Kidney (tissue), 14 donors: ENCODE results near the gene DCUN1D3. TPM values are rescaled to one million over a fixed set of nuclear protein-coding genes. Genes with fewer than 3 reads are reported as not detected.
"Not testable (repeated sequence)": the region's sequence is repeated elsewhere in the genome, so short reads cannot be mapped to it uniquely, and the experiment has no call there.

Source experiments
- DNase-seq, 5 donors: peaks; one replicate each; pipeline ENCODE4 v3.0.0-alpha.2; 2013 to 2020
- FAIRE-seq: peaks from 2 replicates; lab custom pipeline; 2012; peaks lifted over from hg19 to GRCh38; lab: Jason Lieb, UNC
- H3K27ac ChIP-seq, 2 donors: one replicate each; pipeline ENCODE4 v1.7.0; 2013; ENCODE audit warnings: low read depth in 2 of 2, low read length in 2 of 2, inconsistent platforms in 1 of 2
- H3K27me3 ChIP-seq: one replicate; pipeline ENCODE4 v1.7.1; 2013; ENCODE audit warnings: low read length, inconsistent platforms; ENCODE audit not compliant: control insufficient read depth, insufficient read depth
- H3K36me3 ChIP-seq, 3 donors: one replicate each; pipeline versions ENCODE4 v1.7.0 to v1.7.1; 2013; ENCODE audit warnings: low read length in 3 of 3, control low read depth in 1 of 3, inconsistent platforms in 1 of 3; ENCODE audit not compliant: insufficient read depth in 3 of 3, control insufficient read depth in 2 of 3
- H3K4me1 ChIP-seq, 3 donors: one replicate each; pipeline versions ENCODE4 v1.7.0 to v1.7.1; 2013; ENCODE audit warnings: low read length in 3 of 3, inconsistent platforms in 1 of 3, low read depth in 1 of 3; ENCODE audit not compliant: control insufficient read depth in 2 of 3, insufficient read depth in 2 of 3
- H3K4me3 ChIP-seq, 3 donors: one replicate each; pipeline versions ENCODE4 v1.7.0 to v1.8.1; 2013; ENCODE audit warnings: low read length in 3 of 3, control low read depth in 1 of 3, inconsistent platforms in 1 of 3
- H3K9ac ChIP-seq, 3 donors: one replicate each; pipeline versions ENCODE4 v1.7.0 to v1.7.1; 2013; ENCODE audit warnings: low read length in 3 of 3, control low read depth in 1 of 3, inconsistent platforms in 1 of 3
- H3K9me3 ChIP-seq, 3 donors: one replicate each; pipeline versions ENCODE4 v1.7.0 to v1.7.1; 2013; ENCODE audit warnings: low read length in 3 of 3, control low read depth in 1 of 3, inconsistent platforms in 1 of 3; ENCODE audit not compliant: control insufficient read depth in 2 of 3, insufficient read depth in 1 of 3
- intact Hi-C: fragments of 100-400 bp; cut with DNase I; formaldehyde crosslinking; loops from one replicate; pipeline ENCODE4 v1.11.1; 2022
- polyA plus RNA-seq: library from polyadenylated mRNA; stranded (reverse); fragments of 350-450 nt; fragmentation: Illumina TruSeq; extraction: RNeasy Lipid Tissue Mini Kit (QIAGEN cat#74804); gene quantifications from one replicate; pipeline ENCODE4 v1.2.3, GENCODE V29; 2014; ENCODE audit warnings: low read depth, low replicate concordance; ENCODE audit not compliant: insufficient read depth
- total RNA-seq: library from RNA; stranded (reverse); fragmentation: NEBNext Ultra II Directional; extraction: Animal tissue kit (Norgen Biotek cat#: 25700); gene quantifications from one replicate; pipeline ENCODE4 v1.2.1, GENCODE V29; 2021
- TF ChIP-seq, protein P1 (sequence below): IDR thresholded peaks from 3 replicates; pipeline ENCODE4 v1.5.1; 2012; ENCODE audit warnings: mild to moderate bottlenecking, moderate library complexity, borderline replicate concordance; ENCODE audit not compliant: insufficient read depth; ENCODE audit errors: extremely low read depth
- donor health status: control.
- donor health status: control.
- donor health status: control.
- donor health status: control.
- donor health status: control.
- donor health status: DM: yes; HTN: yes; CAD: no.
- donor health status: Normal renal cell carcinoma (clear cell type).

Gene DCUN1D3
- total and polyA plus RNA-seq, 2 donors from 2014 or later: 3.5 to 16.3 TPM

DNA sequence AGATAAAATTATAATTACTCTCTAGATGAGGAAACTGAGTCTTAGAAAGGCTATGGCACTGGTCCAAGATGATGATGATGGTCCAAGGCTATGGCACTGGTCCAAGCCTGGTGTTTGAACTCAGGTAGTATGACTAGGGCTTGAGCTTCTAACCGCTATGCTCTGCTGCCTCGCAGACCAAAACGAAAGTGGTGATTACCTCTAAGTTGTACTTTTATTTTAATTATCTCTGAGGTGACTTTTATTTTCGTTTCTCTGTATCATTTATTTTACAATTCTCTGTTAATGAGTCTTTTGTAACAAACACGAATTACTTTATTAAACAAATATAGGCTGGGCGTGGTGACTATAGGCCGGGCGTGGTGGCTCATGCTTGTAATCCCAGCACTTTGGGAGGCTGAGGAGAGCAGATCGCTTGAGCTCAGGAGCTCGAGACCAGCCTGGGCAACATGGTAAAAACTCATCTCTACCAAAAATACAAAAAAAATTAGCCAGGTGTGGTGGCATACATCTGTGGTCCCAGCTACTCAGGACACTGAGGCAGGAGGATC lies 88.2 kb downstream of the DCUN1D3 start:
- Histone ChIP-seq H3K4me3 (no peak overlapping the region), H3K27me3 (no peaks in the 10 kb centered on the region), H3K36me3 (no peaks in the 10 kb centered on the region), H3K4me1 (no peaks in the 10 kb centered on the region), H3K9ac (no peak overlapping the region), H3K9me3 (no peaks in the 10 kb centered on the region), H3K27ac (no peak overlapping the region)
- FAIRE-seq: no peak
- intact Hi-C loops: no loop called here
- DNase-seq: no peak
- TF ChIP-seq, protein P1, sequence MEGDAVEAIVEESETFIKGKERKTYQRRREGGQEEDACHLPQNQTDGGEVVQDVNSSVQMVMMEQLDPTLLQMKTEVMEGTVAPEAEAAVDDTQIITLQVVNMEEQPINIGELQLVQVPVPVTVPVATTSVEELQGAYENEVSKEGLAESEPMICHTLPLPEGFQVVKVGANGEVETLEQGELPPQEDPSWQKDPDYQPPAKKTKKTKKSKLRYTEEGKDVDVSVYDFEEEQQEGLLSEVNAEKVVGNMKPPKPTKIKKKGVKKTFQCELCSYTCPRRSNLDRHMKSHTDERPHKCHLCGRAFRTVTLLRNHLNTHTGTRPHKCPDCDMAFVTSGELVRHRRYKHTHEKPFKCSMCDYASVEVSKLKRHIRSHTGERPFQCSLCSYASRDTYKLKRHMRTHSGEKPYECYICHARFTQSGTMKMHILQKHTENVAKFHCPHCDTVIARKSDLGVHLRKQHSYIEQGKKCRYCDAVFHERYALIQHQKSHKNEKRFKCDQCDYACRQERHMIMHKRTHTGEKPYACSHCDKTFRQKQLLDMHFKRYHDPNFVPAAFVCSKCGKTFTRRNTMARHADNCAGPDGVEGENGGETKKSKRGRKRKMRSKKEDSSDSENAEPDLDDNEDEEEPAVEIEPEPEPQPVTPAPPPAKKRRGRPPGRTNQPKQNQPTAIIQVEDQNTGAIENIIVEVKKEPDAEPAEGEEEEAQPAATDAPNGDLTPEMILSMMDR: no peak

DNA sequence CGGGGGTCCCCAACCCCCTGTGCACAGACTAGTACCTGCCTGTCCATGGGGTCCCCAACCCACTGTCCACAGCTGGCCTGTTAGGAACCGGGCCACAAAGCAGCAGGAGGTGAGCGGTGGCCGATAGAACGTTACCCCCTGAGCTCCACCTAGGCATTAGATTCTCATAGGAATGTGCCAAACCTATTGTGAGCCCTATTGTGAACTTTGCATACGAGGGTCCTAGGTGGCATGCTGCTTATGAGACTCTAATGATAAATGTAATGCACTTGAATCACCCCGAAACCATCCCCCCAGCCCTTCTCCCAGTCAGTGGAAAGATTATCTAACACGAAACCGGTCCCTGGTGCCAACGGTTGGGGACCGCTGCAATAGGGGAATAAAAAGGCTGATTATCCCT lies 92.3 kb downstream of the DCUN1D3 start:
- no peak for DNase-seq
- H3K27ac ChIP-seq: no peak overlapping the region
- no peaks in the 10 kb centered on the region for H3K27me3 ChIP-seq
- no peaks in the 10 kb centered on the region for H3K36me3 ChIP-seq
- no peak overlapping the region for H3K4me3 ChIP-seq
- intact Hi-C loops: no loop called here
- FAIRE-seq: no peak
- H3K9ac ChIP-seq: no peak overlapping the region
- H3K4me1 ChIP-seq: no peaks in the 10 kb centered on the region
- no peaks in the 10 kb centered on the region for H3K9me3 ChIP-seq
- TF ChIP-seq, protein P1: no peak

DNA sequence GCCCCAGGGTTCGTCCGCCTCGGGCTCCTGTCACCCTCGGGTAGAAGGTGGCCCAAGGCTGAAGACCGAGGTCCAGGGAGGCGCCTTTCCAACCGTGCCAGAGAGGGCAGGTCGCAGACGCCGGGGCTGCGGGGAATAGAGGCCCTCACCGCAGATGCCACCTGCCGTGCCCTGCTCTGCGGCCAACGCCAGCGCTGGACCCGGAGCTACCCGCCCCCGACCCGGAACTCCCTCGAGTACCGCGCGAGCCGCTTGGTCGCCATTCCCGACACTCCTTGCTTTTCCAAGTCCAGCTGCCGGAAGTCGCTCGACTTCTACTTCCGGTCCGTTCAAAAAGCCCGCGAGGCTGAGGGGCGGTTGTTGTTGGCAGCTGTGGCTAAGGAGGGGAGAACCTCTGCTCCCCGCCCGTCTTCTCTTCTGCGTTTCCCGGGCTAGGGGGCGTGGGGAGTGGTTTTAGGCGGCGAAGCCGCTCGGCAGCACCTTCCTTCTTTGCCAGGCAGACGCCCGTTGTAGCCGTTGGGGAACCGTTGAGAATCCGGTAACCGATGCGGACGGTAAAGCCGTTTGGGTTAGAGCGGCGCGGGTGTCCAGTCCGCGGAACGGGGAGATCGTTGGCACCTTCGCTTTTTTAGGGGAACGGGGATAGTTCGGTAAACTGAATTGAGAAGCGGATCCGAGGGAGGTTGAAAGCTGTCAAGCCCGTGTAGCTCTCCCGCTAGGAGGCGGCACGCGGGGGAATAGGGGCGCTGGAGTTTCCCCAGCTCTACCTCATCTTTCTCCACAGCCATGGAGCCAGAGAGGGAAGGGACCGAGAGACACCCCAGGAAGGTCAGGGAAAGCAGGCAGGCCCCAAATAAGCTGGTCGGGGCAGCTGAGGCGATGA lies 93.7 kb downstream of the DCUN1D3 start, which contains the start of the genes ERI2 and REXO5:
Gene ERI2 (minus strand): TSS at position 305 of the 883 bp plus-strand sequence. CDS start 42 bp downstream, at position 263.
Gene REXO5 (plus strand): TSS at position 360 of the 883 bp plus-strand sequence. CDS start 427 bp downstream, at position 787.
- Histone ChIP-seq H3K4me3 (peak within 1 kb of the TSS; percentile 90 to 95 (median 91)), H3K9ac (peak within 1 kb of the TSS; percentile 83 to 85 (median 84)), H3K4me1 (no peaks in the 10 kb centered on the region), H3K36me3 (no peaks in the 10 kb centered on the region), H3K27me3 (no peaks in the 10 kb centered on the region), H3K27ac (peak within 1 kb of the TSS; percentile 73 to 85), H3K9me3 (no peaks in the 10 kb centered on the region)
- intact Hi-C loops: no loop called here
- FAIRE-seq (no peak), DNase-seq (peak; percentile 95 to 99 (median 98))
- TF ChIP-seq, protein P1: peak; percentile 46

DNA sequence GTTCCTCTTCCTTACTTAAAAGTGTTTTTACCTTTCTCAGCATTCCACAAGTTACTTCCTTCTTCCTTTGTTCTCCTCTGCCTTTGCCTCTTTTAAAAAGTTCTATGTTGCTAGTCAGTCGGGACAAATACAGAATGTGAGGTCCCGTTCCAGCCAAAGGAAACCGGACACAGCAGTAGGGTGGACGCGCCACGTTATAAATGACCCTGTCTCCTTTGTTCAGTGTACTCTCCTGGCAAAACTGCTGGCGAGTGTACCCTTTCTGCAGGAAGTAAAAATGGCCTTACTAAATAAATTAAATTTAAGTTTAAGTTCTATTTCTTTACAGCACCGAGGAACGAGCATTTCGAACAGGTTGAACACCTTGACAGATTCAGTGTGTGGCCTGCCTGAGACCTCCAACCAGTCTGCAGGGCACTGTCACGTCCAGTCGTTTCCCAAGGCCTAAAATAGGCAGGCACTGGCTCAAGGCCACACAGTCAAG lies 94.4 kb downstream of the DCUN1D3 start:
- H3K4me3 ChIP-seq: peak overlapping the region; percentile 90 to 95 (median 91)
- DNase-seq, FAIRE-seq, H3K36me3 ChIP-seq, H3K27me3 ChIP-seq, intact Hi-C loops, H3K9me3 ChIP-seq, H3K4me1 ChIP-seq: not testable (repeated sequence)
- H3K27ac ChIP-seq: peak overlapping the region; percentile 73 to 85
- peak overlapping the region; percentile 83 to 85 (median 84) for H3K9ac ChIP-seq
